HG02973 (cell line): ENCODE data around the gene SFN.
"Not testable (repeated sequence)": the region's sequence is repeated elsewhere in the genome, so short reads cannot be mapped to it uniquely, and the experiment has no call there.

ENCODE experiments used
- ATAC-seq: cut with Tn5 transposase; IDR thresholded peaks from one replicate; pipeline ENCODE4 v1.9.1; 2021; ENCODE audit warnings: moderate library complexity; ENCODE audit not compliant: unreplicated experiment

SFN gene

DNA sequence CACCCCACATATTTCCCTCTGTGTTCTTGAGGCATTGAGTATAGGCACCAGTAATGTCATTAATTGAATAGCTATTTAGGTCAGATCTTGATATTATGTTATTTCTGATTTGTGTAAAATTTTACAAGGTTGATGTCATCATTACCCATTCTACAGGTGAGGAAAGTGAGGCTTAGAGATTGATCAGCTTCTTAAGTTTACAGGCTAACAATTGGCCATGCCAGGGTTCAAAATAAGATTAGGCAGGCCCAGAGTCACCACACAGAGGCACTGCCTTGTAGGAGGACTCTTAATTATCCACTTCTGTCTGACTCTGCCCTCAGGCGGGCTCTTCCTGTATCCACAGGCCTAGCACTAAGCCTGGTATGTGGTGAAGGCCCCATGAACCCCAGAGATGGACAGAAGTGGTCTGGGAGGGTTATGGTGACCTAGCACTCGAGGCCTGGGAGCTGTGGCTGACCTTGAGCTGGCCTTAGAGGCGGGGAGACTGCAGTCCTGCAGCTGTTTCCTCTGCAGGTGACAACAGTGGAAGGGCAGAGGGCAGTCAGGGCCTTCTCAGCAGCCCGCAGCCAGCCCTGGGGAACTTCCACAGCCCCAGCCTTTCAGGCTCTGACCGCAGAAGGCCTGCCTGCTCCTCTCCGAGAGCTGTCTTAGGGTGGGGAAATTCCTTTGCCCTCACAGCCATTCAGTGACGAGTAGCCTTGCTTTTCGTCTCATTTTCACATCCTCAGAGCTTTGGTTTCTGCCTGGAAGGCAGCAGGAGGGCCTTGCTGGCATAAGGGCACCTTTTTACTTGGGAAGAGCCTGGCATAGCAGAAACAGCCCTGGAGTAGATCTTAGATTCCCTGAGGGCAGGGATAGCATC, 24.2 kb upstream of the SFN start:
- peak; percentile 89 for ATAC-seq

DNA sequence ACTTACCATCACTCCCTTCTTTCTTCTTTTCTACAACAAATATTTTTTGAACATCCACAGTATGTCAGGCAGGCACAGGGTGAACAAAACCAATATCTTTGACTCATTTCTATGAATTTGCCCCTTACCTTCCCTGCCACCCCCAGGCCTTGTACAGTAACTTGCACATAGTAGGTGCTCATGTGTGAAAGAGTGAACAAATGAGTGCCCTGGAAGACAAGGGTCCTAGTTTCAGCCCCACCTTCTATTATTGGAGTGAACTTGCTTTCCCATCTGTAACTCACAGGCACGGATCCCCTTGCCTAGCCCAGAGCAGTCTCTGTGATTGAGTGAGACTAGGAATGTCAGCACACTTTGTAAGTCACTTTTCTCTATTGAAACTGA, 23.6 kb upstream of the SFN start:
- no peak for ATAC-seq

DNA sequence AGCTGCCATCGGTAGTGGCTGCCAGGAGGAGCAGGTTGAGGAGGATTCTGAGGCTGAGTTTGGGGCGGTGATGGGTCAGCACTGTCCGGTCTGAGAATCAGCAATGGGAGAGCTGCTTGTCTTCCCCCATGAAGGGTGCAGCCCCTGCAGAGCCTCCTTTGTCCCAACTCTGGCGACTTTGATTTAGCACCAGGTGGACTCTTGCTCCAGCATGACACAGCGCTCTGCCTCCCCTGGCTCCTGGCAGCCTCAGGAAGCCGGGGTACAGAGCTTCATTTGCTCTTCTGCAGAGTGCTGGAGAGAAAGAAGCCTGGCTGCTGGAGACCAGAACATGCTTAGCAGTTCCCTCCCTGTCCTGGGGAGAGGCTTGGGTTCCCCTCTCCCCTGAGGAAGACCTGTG, 23.2 kb upstream of the SFN start:
- ATAC-seq = no peak

DNA sequence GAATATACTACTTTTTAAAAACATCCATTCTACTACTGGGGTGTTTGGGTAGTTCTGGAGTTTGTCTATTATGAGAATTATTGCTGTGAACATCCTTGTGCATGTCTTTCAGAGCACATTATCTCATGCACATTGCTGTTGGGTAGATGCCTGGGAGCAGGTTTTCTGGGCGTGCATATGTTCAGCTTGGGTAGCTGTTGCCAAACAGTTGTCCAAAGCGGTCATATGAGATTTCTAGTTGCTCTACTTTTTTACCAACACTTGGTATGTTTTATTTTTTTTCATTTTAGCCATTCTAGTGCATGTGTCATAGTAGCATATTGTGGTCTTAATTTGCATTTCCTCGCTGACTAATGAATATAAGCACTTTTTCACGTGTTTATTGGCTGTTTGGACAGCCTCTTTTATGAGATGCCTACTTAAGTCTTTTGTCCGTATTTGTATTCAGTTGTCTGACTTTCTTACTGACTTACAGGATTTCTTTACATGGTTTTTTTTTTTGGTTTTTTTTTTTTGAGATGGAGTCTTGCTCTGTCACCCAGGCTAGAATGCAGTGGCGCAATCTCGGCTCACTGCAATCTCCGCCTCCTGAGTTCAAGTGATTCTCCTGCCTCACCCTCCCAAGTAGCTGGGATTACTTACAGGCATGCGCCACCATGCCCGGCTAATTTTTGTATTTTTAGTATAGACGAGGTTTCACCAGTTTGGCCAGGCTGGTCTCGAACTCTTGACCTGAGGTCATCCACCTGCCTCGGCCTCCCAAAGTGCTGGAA, 18.3 kb upstream of the SFN start:
- no peak for ATAC-seq

DNA sequence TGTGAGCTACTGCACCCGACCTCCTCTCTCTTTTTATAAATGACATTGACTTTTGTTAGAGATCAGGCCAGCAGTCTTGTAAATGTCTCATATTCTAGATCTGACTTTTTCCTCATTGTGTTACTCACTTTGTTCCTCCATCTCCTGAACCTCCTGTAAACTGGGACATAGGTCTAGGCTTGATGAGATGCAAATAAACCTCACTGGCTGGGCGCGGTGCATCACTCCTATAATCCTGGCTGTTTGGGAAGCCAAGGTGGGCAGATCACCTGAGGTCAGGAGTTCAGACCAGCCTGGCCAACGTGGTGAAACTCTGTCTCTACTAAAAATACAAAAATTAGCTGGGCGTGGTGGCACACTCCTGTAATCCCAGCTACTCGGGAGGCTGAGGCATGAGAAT, 15.1 kb upstream of the SFN start:
- not testable (repeated sequence) for ATAC-seq

DNA sequence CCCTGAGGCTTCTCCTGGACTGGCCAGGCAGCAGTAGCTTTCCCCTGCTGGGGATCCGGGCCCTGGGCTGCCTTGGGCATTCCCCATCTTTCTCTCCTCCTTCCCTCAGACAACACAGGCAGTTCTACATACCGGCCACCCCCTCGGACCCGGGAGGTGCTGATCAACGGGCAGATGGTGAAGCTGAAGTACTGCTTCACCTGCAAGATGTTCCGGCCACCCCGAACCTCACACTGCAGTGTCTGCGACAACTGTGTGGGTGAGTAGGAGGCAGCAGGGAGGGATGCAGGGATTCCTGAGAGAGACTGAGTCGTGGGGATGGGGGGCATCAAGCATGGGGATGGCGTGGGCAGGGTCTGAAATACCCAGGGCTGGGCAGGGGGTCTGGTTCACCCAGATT, 14.4 kb upstream of the SFN start:
- ATAC-seq = no peak

DNA sequence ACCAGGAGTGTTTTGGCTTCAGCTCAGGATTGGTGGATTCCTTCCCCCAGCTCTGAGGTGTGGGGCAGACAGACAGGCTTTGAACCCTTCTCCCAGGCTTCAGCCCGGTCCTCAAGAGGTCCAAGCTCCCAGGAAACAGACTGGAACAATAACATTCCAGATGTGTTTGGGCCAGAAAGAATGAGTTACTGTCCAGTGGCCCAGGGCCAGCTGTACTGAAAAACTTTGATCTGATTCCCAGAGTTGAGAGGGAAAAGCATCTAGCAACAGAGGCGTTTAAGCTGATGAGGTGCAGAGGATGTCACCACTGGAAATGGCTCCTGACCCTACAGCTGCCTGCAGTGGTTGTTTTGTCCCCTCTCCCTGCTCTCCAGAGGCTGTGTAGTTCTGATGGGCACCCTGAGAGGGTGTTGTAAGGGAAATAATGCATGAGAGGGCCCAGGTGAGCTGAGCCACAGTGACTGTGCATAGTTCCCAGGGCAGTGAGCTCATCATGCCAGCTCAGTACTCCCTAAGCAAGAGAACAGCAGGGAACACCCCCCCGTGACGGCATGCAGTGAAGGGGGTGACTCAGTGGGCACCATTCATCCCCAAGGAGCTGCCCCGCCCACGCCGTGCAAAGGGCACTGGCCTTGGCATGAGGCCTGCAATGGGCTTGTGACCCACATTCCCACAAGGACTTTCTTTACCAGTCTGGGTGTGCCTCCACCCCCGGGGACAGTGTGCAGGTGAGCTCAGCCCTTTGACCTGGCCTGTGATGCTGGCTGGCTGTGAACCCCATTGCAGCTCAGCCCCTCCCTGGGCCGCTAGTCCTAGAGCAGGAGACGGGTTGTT, 13.8 kb upstream of the SFN start:
- ATAC-seq = no peak

DNA sequence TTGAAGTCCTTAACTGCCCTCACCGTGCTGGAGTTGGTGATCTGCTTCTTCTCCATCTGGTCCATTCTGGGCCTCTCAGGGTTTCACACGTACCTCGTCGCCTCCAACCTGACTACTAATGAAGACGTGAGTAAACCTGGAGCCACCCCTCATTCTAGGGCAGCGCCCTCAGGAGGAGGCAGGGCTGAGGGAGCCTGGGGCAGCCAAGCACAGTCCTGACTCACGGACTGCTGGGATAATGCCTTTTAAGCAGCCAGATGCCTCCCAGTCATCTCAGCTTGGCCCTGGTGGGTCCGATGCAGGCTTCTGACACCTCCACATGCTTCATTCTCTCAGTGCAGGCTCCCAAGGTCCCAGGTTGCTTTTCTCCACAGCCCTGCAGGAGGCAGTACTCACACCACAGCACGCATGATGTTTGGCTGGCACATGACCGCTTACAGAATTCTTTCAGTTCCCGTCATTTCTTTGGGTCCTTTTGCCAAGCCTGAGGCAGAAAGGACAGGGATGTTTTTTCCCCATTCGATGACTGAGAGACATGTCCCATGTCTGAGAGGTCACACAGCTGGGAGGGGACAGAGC, 11.8 kb upstream of the SFN start:
- no peak for ATAC-seq

DNA sequence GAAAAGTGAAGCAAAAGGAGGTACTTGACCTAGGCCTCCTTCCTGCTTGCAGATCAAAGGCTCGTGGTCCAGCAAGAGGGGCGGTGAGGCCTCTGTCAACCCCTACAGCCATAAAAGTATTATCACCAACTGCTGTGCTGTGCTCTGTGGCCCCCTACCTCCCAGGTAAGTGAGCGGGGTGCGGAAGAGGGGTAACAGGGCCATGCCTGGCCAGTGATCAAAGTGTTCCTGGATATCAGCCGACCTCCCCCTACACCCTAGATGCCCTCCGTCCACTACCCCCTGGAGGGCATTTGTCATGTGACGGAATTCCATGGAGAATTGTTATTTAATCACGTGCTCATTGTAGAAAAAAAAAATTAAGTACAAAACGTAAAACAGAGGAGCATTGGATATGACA, 10.2 kb upstream of the SFN start:
- no peak for ATAC-seq

DNA sequence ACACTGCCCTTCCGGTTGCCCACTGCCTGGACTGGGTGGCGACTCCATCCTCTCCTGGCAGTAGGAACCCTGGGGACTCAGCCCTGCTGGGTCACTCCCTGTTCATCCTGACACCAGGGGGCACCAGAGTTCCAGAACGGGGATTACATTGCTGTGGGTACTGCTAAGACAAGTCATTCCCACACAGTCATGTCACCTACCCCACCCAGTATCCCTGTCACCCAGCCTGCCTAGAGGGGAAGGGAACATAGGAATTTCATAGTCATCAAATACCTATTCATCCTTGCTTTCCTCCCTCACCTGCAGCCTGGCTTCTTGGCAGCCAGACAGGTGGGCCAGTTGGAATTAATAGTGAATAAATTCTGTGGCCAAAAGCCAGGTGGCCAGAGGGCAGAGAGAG, 9.8 kb upstream of the SFN start:
- ATAC-seq = no peak

DNA sequence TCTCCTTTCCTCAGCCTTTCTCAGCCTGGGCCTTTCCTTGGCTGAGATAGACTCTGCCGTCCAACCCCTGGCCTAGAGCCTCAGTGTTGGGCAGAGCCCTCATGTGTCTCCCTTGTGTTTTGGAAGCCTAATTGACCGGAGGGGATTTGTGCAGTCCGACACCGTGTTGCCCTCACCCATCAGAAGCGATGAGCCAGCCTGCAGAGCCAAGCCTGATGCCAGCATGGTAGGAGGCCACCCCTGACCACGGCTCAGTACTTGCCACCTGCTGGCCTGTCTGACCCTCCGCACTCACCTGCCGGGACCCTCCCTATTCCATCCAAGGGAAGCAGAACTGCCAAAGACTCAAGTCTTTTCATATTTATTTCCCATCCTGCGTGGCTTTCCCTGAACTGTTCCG, 9.3 kb upstream of the SFN start:
- ATAC-seq = no peak

DNA sequence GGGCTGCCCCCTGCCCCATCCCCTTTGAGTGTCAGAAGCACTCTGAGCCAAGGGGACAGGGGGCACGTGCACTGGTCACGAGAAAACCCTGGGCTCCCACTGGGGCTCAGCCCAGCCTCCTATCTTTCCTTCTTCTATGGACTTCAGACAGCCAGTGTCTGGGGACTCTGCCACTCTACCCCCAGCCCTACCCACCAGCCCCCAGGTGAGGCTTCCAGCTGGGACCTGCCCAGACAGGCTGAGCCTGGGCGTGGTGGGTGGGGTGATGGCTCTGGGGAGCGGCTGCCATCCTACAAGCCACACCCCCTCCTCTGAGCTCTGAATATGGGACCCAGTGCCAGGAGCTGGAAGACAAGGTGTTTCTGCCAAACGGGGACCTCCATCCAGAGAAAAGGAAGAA, 8.0 kb upstream of the SFN start:
- ATAC-seq = no peak

DNA sequence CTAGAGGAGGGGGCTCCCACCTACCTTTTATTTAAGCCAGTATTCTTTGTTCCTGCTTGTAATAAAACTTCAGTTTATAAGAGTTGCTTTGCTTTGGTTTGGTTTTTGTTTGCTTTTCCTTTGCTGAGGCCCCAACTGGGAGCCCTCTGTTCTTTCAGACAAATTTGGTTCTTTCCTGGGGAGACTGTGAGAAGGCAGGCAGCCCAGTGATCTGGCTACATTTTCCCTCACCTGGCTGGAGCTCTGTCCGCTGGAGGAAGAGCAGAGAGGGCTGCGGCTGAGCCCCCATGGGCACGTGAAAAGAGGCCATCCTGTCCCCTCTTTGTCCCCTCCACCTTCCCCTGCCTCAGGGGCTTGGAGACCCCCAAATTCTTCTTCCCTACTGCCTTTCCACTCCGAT, 7.3 kb upstream of the SFN start:
- ATAC-seq = no peak

DNA sequence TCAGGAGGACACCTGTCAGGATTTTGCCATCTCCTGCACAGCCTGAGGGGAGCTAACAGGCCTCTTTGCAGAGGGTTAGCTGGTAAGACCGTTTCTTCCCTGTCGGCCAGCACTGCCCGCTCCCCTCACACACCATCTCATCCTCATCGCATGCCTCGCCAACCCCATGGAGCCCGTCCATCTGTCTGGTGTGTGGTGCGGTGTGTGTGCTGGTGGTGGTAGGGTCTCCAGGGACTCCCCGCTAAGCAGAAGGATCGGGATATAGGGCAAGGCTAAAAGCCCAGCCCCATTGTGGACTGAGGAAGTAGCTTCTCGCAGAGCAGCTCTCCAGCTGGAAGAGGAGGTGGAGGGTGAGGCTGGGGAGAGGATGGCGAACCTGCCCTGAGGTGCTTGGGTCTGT, 6.8 kb upstream of the SFN start:
- ATAC-seq = no peak

DNA sequence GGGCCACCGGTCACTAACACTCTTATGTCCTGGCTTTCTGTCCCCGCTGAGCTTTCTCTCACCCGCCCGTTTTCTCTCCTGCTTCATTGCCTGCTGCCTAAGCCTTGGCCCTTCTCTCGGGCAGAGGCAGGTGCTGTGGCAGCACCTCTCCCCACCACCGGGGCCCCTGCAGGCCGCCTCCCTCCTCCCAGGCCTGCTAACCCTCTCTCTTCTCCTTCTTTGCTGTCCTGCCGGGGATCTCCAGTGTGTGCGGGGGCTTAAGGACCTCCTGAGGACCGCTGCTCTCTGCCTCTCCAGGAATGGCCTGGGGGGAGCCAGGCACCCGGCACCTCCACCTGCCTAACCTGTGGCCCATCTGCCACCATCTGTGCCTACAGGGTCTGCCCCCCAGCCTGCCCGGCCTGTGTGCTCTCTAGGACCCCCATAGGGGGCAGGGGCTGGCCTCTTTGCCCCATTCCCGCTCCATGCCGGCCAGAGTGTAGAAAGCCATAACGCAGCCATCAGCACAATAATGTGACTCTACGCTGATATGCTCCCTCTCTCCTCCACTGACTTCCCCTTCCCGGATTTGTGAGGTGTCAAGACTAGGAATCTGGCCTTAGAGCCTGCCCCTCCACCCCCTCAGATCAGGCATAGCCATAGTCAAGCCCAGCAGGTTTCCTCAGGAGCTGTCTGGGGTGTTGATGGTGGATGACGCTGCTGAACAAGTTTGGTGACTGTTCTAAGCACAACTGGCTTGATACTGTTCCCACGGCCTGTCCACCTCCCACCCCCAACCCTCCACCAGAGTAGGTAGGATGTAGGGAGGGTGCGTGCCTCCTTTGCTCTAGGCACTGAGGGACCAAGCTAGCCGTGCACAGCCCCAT, 6.1 kb upstream of the SFN start:
- no peak for ATAC-seq

DNA sequence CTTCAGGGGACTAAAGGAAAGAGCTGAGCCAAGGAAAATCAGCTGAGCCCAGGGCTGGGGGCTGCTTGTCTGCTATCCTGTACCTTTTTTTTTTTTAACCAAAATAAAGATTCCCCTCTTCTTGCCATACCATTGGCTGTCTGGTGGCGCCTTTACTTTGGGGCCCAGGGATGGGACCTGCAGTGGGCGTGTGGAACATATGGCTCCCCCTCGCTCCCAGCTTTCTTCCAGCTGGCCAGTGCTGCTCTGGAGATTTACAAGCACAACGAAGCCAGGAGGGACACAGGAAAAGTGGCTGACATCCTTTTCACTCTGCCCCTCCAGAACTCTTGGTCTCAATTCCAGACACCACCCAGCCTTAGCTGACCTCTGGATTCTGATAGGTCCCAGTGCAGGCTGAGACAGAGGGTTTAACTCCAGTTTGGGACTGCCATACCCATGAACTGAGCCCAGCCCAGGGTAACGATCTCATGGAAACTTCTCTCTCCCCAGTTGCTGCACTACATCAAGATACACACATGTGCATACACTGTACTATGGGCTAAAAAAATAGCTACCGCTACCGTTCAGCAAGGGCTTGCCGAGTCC, 5.4 kb upstream of the SFN start:
- no peak for ATAC-seq

DNA sequence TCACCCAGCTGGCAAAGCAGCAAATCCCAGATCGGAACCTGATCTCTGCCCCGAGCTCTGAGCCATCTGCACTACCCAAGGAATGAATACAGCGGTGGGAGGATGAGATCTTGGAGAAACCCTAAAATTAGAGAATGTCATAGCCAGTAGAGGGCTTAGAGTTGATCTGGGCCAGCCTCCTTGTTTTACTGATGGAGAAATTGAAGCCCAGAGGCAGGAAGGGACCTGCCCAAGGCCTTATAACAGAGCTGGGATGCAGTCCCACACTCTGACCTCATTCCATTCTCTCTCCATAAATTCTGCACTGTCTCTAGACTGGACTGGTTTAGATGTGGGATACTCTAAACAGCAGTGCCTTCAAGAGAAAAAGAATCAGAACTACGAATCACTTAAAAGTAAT, 4.8 kb upstream of the SFN start:
- no peak for ATAC-seq

DNA sequence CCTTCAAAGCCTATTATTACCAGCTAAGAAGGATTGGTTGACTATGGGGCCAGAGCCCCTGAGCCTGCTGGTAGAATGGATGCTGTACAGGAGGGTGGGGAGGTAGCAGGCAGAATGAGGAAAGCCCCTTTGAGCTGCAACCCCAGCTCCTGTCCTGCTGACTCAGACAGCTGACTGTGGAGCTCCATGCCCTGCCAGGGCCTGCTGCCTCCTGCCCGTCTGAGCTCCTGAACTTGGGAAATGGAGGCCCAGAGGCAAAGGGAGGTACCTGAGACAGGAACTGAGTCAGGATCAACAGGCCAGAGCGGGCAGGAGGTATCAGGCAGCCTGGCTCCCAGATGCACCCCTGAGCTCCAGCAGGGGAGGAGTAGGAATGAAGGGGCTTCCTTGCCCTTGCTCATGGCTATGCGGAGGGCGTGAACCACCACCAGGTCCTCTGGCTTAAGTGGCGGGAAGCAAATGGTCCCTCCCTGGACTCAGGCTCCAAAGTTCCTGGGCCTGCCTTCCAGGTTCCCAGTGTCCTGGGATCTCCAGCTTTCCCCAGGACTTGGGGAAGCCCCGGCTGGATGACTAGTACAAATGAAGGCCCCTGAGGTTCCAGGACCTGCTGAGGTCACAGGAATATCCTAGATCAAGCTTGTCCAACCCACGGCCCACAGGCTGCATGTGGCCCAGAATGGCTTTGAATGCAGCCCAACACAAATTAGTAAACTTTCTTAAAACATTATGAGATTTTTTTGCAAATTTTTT, 3.9 kb upstream of the SFN start:
- no peak for ATAC-seq

DNA sequence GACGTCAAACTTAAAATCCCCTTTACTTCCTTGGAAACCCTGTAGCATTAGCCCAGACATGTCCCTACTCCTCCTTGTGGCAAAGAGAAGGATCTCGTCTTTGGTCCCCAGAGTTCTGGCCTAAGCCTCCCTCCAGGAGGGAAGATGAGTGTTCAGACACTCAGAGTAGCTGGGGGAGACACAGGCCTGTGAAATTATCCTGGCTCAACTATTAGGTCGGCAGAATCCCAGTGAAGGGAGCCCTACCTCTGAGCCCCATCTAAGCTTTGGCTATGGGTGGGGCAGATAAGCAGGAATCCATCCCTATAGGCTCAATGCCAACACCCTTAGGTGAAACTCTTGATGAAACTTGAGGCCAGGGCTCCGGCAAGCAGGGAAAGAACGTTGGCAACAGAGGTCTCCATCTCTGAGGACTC, 1.7 kb upstream of the SFN start:
- ATAC-seq = no peak
